ENCODE measurements around the gene TMEM19.

DNA sequence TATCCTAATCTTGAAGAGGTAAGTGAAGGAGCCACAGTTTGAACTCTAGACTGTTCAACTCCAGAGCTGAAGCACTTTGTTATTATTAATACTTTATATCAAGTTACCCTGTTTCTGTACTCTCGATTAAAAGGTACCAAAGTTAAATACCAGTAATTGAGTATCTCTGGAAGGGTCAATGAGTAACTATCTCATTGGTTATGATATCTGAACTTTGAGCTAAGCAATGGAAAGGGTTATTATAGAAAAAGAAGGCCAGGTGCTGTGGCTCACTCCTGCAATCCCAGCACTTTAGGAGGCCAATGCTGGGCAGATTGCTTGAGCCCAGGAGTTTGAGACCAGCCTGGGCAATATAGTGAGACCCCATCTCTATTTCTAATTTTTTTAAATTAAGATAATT, 9.9 kb downstream of the TMEM19 start:
- TF ChIP-seq, protein P1, sequence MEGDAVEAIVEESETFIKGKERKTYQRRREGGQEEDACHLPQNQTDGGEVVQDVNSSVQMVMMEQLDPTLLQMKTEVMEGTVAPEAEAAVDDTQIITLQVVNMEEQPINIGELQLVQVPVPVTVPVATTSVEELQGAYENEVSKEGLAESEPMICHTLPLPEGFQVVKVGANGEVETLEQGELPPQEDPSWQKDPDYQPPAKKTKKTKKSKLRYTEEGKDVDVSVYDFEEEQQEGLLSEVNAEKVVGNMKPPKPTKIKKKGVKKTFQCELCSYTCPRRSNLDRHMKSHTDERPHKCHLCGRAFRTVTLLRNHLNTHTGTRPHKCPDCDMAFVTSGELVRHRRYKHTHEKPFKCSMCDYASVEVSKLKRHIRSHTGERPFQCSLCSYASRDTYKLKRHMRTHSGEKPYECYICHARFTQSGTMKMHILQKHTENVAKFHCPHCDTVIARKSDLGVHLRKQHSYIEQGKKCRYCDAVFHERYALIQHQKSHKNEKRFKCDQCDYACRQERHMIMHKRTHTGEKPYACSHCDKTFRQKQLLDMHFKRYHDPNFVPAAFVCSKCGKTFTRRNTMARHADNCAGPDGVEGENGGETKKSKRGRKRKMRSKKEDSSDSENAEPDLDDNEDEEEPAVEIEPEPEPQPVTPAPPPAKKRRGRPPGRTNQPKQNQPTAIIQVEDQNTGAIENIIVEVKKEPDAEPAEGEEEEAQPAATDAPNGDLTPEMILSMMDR (IDR thresholded peaks at IDR 0.05) = no peak
- no peak for TF ChIP-seq POLR2A (IDR thresholded peaks at IDR 0.05)

All from body of pancreas (tissue), 4 donors.